ENCODE results near the gene SRA1. TPM values are rescaled to one million over a fixed set of nuclear protein-coding genes. Genes with fewer than 3 reads are reported as not detected.

SRA1 gene
- total and polyA plus RNA-seq, 2 of the 8 experiments (the other 6 are each of a cell fraction or from before 2014, with no cell fraction given) = 27.4 to 39.4 TPM

DNA sequence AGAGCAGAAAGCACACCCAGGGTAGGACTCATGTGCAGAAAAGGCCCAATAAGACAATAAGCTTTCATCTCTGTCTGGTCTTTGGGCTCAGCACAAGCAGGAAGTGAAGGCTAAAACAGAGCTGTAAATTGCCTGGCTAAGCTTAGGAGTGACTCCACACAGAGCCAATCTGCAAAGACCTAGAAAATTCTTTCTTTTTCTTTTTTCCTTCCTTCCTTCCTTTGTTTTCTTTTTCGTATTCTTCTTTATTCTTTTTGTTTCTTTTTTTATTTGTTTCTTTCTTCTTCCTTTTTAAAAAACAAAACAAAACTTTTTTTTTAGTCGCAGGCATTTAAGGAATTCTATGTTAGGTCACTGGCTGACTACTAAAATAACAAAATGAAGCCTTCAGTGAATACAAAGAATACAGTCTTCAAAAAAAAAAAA is 19.5 kb upstream of the SRA1 start:
- Histone ChIP-seq H2AK5ac (ENCODE audit: low read depth, low read length) (no peak overlapping the region), H3K27me3 (replicated peaks in 1 of 4; ENCODE audit: control insufficient read depth in 3 of 4, extremely low read depth in 1 of 4, insufficient read depth in 3 of 4, low read length in 3 of 4) (no peaks in the 10 kb centered on the region), H3K4me2 (ENCODE audit: insufficient read depth in 1 of 2, low read depth in 2 of 2, low read length in 2 of 2) (no peak overlapping the region), H3K27ac (ENCODE audit: low read depth, low read length) (no peak overlapping the region), H3K18ac (ENCODE audit: extremely low read depth, low read length) (no peak overlapping the region), H3K23ac (ENCODE audit: insufficient read length) (no peak overlapping the region), H3K14ac (ENCODE audit: insufficient read length) (no peak overlapping the region), H3K79me1 (ENCODE audit: low read depth, low read length) (no peaks in the 10 kb centered on the region), H3K4ac (replicated peaks; ENCODE audit: insufficient read length, low read depth, low read length) (no peak overlapping the region), H2BK15ac (ENCODE audit: low read length) (no peak overlapping the region), H4K5ac (ENCODE audit: insufficient read length, low read depth, low read length) (no peak overlapping the region), H4K20me1 (replicated peaks in 1 of 2; ENCODE audit: control insufficient read depth in 1 of 2, insufficient read depth in 2 of 2, low read length in 2 of 2) (no peaks in the 10 kb centered on the region), H3K56ac (replicated peaks; ENCODE audit: insufficient read length, low read depth, low read length) (no peak overlapping the region), H3K79me2 (ENCODE audit: control insufficient read depth in 1 of 2, insufficient read depth in 2 of 2, low read length in 2 of 2) (no peaks in the 10 kb centered on the region), H4K91ac (replicated peaks; ENCODE audit: insufficient read length, low read length) (no peak overlapping the region), H2BK120ac (replicated peaks; ENCODE audit: low read depth, low read length) (no peak overlapping the region), H3K4me3 (ENCODE audit: extremely low read depth in 1 of 4, insufficient read depth in 2 of 4, low read depth in 3 of 4, low read length in 4 of 4) (no peak overlapping the region), H2BK12ac (ENCODE audit: low read depth, low read length) (no peak overlapping the region), H2BK5ac (ENCODE audit: low read depth, low read length) (no peak overlapping the region; the same call in 1 of the 2 replicates), H3K4me1 (replicated peaks in 1 of 4; ENCODE audit: control insufficient read depth in 3 of 4, insufficient read depth in 4 of 4, low read length in 3 of 4) (no peaks in the 10 kb centered on the region), H3K23me2 (ENCODE audit: low read depth, low read length) (no peaks in the 10 kb centered on the region), H2BK20ac (ENCODE audit: low read length) (no peak overlapping the region), H2AFZ (ENCODE audit: low read length) (peak overlapping the region; percentile 95), H3K9me3 (ENCODE audit: insufficient read depth in 2 of 2, low read depth in 1 of 2, low read length in 1 of 2) (no peaks in the 10 kb centered on the region), H3K36me3 (ENCODE audit: control insufficient read depth in 2 of 4, insufficient read depth in 4 of 4, low read length in 3 of 4) (no peaks in the 10 kb centered on the region), H4K8ac (ENCODE audit: extremely low read depth, insufficient read depth, low read length) (no peak overlapping the region), H3K9ac (replicated peaks in 1 of 4; ENCODE audit: extremely low read depth in 1 of 4, low read depth in 3 of 4, low read length in 3 of 4) (no peak overlapping the region)
- 89% methylated on average over 2 of the region's 2 CpGs; no CpG with 5 or more reads in 1 of the 2 experiments for WGBS, 2 experiments (ENCODE audit: extremely low coverage in 1 of 2, insufficient coverage in 1 of 2, insufficient read length in 1 of 2, insufficient replicate concordance in 2 of 2, low coverage in 1 of 2, low lambda C conversion rate in 2 of 2, missing lambda C conversion rate in 1 of 2)
- FAIRE-seq (no peak), DNase-seq (ENCODE audit: low read depth in 1 of 2, low spot score in 2 of 2) (no peak)
- TF ChIP-seq GABPA (IDR thresholded peaks at IDR 0.05; ENCODE audit: borderline replicate concordance, insufficient read depth, low read length) = no peak
- TF ChIP-seq TEAD4 (IDR thresholded peaks at IDR 0.05; ENCODE audit: low read depth, low read length) = no peak
- TF ChIP-seq, protein P1, sequence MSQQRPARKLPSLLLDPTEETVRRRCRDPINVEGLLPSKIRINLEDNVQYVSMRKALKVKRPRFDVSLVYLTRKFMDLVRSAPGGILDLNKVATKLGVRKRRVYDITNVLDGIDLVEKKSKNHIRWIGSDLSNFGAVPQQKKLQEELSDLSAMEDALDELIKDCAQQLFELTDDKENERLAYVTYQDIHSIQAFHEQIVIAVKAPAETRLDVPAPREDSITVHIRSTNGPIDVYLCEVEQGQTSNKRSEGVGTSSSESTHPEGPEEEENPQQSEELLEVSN (IDR thresholded peaks at IDR 0.05) = no peak
- TF ChIP-seq KDM1A (IDR thresholded peaks at IDR 0.05; ENCODE audit: borderline replicate concordance, low read length) = no peak
- TF ChIP-seq BACH1 (IDR thresholded peaks at IDR 0.05; ENCODE audit: low read length) = no peak
- no peak for TF ChIP-seq GTF2F1 (IDR thresholded peaks at IDR 0.05; ENCODE audit: borderline replicate concordance, low read depth, low read length)
- TF ChIP-seq SIRT6 (IDR thresholded peaks at IDR 0.05; ENCODE audit: low read length) = no peak
- no peak for TF ChIP-seq SIX5 (IDR thresholded peaks at IDR 0.05; ENCODE audit: low read depth, low read length)
- ChIA-PET POLR2A (ENCODE audit: partially characterized antibody) (interaction anchor here (1.1 kb wide), 2 partner anchors 21 to 67 kb away, joined by 3 read pairs; no protein-coding TSS in a partner anchor), CTCF (ENCODE audit: partially characterized antibody) (interaction anchor here (0.6 to 4.1 kb wide), 6 partner anchors 10 to 1236 kb away, joined by 3 to 20 read pairs (median 6); partner anchors contain the start of gene TMCO6)

All from H1 (cell line).